Measurements from ENCODE around the gene OR3A3. TPM values are rescaled to one million over a fixed set of nuclear protein-coding genes. Genes with fewer than 3 reads are reported as not detected.

OR3A3 gene
- total and polyA plus RNA-seq, 2 of the 8 experiments (the other 6 are each of a cell fraction or from before 2014, with no cell fraction given) = not detected

GRCh38 chr17:3438368-3438767, 27.2 kb downstream of the OR3A3 start:
- Histone ChIP-seq H2BK5ac (ENCODE audit: low read depth, low read length) (no peak overlapping the region), H3K23ac (ENCODE audit: insufficient read length) (no peak overlapping the region), H3K27ac (ENCODE audit: low read depth, low read length) (no peak overlapping the region), H3K4me1 (replicated peaks in 1 of 4; ENCODE audit: control insufficient read depth in 3 of 4, insufficient read depth in 4 of 4, low read length in 3 of 4) (peaks cover 0 to 3% (median 1%) of the 10 kb centered on the region in 4 experiments; a peak in 2 of 7 replicates), H3K9me3 (ENCODE audit: insufficient read depth in 2 of 2, low read depth in 1 of 2, low read length in 1 of 2) (no peaks in the 10 kb centered on the region), H3K4ac (replicated peaks; ENCODE audit: insufficient read length, low read depth, low read length) (no peak overlapping the region), H3K4me3 (ENCODE audit: extremely low read depth in 1 of 4, insufficient read depth in 2 of 4, low read depth in 3 of 4, low read length in 4 of 4) (no peak overlapping the region), H4K8ac (ENCODE audit: extremely low read depth, insufficient read depth, low read length) (no peak overlapping the region), H4K91ac (replicated peaks; ENCODE audit: insufficient read length, low read length) (no peak overlapping the region), H3K27me3 (replicated peaks in 1 of 4; ENCODE audit: control insufficient read depth in 3 of 4, extremely low read depth in 1 of 4, insufficient read depth in 3 of 4, low read length in 3 of 4) (no peaks in the 10 kb centered on the region), H2AK5ac (ENCODE audit: low read depth, low read length) (no peak overlapping the region), H2BK12ac (ENCODE audit: low read depth, low read length) (no peak overlapping the region), H2AFZ (ENCODE audit: low read length) (no peak overlapping the region), H2BK15ac (ENCODE audit: low read length) (no peak overlapping the region), H3K79me1 (ENCODE audit: low read depth, low read length) (no peaks in the 10 kb centered on the region), H3K23me2 (ENCODE audit: low read depth, low read length) (no peaks in the 10 kb centered on the region; the same call in 1 of the 2 replicates), H4K5ac (ENCODE audit: insufficient read length, low read depth, low read length) (no peak overlapping the region), H3K14ac (ENCODE audit: insufficient read length) (no peak overlapping the region), H3K36me3 (ENCODE audit: control insufficient read depth in 2 of 4, insufficient read depth in 4 of 4, low read length in 3 of 4) (no peaks in the 10 kb centered on the region), H3K4me2 (ENCODE audit: insufficient read depth in 1 of 2, low read depth in 2 of 2, low read length in 2 of 2) (no peak overlapping the region), H3K9ac (replicated peaks in 1 of 4; ENCODE audit: extremely low read depth in 1 of 4, low read depth in 3 of 4, low read length in 3 of 4) (no peak overlapping the region), H3K56ac (replicated peaks; ENCODE audit: insufficient read length, low read depth, low read length) (no peak overlapping the region), H2BK120ac (replicated peaks; ENCODE audit: low read depth, low read length) (no peak overlapping the region), H3K79me2 (ENCODE audit: control insufficient read depth in 1 of 2, insufficient read depth in 2 of 2, low read length in 2 of 2) (no peaks in the 10 kb centered on the region), H4K20me1 (replicated peaks in 1 of 2; ENCODE audit: control insufficient read depth in 1 of 2, insufficient read depth in 2 of 2, low read length in 2 of 2) (no peaks in the 10 kb centered on the region), H2BK20ac (ENCODE audit: low read length) (no peak overlapping the region), H3K18ac (ENCODE audit: extremely low read depth, low read length) (no peak overlapping the region)
- DNase-seq (ENCODE audit: low read depth in 1 of 2, low spot score in 2 of 2) (no peak), FAIRE-seq (no peak)
- WGBS, 2 experiments (ENCODE audit: extremely low coverage in 1 of 2, insufficient coverage in 1 of 2, insufficient read length in 1 of 2, insufficient replicate concordance in 2 of 2, low coverage in 1 of 2, low lambda C conversion rate in 2 of 2, missing lambda C conversion rate in 1 of 2) = 74% methylated on average over 1 of the region's 1 CpG; no CpG with 5 or more reads in 1 of the 2 experiments
- no peak for TF ChIP-seq CEBPB (IDR thresholded peaks at IDR 0.05; ENCODE audit: low read depth, low read length)
- TF ChIP-seq TBP (IDR thresholded peaks at IDR 0.05; ENCODE audit: low read depth, low read length) = no peak
- TF ChIP-seq EGR1 (IDR thresholded peaks at IDR 0.05; ENCODE audit: borderline replicate concordance, low read depth, low read length) = no peak
- CTCF ChIA-PET (ENCODE audit: partially characterized antibody) = interaction anchor here (1.1 kb wide), 1 partner anchor 10 kb away, joined by 3 read pairs; no protein-coding TSS in a partner anchor
- POLR2A ChIA-PET (ENCODE audit: partially characterized antibody) = no interaction called here
